NB4 (cell line): Measurements from ENCODE around the gene ARHGAP35.

Source experiments
- DNase-seq: peaks from one replicate; pipeline ENCODE4 v3.0.0; 2010; ENCODE audit warnings: low read depth
- H3K4me3 ChIP-seq: one replicate; pipeline ENCODE4 v1.5.1; 2011; ENCODE audit warnings: mild to moderate bottlenecking, low read depth, low read length, moderate library complexity
- MYC ChIP-seq: IDR thresholded peaks from 2 replicates; pipeline ENCODE4 v1.6.1; 2011; ENCODE audit warnings: low read depth, low read length
- POLR2A ChIP-seq: IDR thresholded peaks from 2 replicates; pipeline ENCODE4 v1.6.1; 2011; ENCODE audit warnings: mild to moderate bottlenecking; ENCODE audit not compliant: insufficient read length; ENCODE audit errors: extremely low read depth
- TF ChIP-seq, protein P1 (sequence below): IDR thresholded peaks from 2 replicates; pipeline ENCODE4 v1.6.1; 2011; ENCODE audit warnings: low read depth, low read length
- TF ChIP-seq, protein P2 (sequence below): IDR thresholded peaks from one replicate; pipeline ENCODE4 v1.5.1; 2012; ENCODE audit warnings: low read depth, low read length

Gene ARHGAP35

DNA sequence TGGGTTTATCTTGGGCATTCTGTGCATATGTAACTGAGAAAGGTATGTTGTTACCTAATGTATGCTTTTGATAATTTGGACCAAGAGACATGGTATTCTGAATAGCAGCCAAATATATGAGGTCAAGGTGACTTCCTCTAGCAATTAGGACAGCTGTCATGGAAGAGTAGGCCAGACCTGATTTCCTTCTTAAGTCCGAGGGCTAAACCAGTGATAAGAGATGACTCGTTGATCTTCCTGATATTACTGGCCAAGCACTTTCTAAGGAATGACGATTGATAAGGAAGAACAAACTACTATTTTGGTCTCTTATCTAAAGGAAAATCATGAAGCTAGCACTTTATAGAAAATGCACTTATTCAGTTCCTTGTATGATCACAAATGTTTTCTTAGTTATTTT is 42.7 kb downstream of the ARHGAP35 start:
- DNase-seq: no peak
- H3K4me3 ChIP-seq: no peak overlapping the region
- TF ChIP-seq POLR2A (no peak), MYC (no peak)
- TF ChIP-seq, protein P1, sequence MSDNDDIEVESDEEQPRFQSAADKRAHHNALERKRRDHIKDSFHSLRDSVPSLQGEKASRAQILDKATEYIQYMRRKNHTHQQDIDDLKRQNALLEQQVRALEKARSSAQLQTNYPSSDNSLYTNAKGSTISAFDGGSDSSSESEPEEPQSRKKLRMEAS: no peak
- TF ChIP-seq, protein P2, sequence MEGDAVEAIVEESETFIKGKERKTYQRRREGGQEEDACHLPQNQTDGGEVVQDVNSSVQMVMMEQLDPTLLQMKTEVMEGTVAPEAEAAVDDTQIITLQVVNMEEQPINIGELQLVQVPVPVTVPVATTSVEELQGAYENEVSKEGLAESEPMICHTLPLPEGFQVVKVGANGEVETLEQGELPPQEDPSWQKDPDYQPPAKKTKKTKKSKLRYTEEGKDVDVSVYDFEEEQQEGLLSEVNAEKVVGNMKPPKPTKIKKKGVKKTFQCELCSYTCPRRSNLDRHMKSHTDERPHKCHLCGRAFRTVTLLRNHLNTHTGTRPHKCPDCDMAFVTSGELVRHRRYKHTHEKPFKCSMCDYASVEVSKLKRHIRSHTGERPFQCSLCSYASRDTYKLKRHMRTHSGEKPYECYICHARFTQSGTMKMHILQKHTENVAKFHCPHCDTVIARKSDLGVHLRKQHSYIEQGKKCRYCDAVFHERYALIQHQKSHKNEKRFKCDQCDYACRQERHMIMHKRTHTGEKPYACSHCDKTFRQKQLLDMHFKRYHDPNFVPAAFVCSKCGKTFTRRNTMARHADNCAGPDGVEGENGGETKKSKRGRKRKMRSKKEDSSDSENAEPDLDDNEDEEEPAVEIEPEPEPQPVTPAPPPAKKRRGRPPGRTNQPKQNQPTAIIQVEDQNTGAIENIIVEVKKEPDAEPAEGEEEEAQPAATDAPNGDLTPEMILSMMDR: no peak

DNA sequence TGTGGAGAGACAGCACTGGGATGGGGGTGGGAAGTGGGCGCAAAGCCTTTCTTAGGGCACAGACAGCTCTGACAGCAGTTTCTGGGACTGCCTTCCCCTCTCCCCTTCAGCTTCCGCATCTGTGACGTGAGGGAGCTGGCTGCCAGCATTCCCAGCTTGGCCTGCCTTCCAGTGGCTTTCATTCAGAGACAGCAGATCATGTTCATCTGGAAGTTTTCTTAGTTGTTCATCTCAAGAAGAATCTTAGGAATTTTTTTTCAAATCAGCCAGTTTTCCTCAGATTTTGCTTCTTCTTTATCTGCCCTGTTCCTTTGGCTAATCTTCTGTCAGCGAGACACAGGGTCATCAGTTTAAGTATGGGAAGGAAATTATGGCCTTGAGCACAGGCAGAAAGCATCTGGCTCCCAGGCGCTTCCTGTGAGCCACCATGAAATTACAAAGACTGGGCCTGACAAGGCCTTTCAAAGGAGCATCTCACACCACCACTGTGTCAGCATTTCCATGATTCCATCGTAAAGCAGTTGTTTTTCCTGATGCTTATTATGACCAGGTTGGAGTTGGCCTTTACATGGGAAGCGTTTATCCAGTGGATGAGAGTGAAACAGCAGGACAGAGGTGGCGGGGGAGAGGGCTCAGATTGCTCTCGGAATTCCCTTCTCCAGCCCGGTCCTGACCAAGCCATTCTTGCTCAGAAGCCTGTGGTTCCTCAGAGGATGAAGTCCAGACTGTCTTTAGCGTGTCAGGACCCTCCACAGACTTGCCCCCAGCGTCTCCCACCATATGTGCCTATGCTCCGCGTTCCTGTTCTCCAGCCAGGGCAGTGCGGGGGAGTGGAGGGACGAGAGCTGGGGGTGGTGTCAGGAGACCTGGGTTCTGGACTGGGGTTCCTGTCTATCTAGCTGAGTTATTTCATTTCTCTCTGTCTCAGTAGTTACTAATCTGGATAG is 43.6 kb downstream of the ARHGAP35 start:
- TF ChIP-seq MYC (no peak), POLR2A (no peak)
- TF ChIP-seq, protein P1: no peak
- TF ChIP-seq, protein P2: no peak
- DNase-seq: no peak
- H3K4me3 ChIP-seq: no peak overlapping the region

DNA sequence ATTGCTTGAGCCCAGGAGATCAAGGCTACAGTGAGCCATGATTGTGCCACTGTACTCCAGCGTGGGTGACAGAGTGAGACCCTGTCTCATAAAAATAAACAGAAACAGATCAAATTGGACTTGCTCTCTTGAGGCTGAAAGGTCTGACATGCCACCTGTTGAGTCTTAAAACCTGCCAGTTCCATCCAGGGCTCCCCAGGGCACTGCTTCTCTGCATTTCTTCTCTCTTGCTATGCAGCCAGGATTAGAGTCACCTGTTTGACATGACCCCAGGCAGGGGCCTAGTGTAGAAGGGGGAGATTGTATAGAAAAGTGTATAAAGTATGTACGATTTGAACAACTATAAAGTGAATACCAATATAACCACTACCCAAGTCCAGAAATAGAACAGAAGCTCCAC is 45.4 kb downstream of the ARHGAP35 start:
- TF ChIP-seq, protein P2: no peak
- TF ChIP-seq, protein P1: no peak
- TF ChIP-seq MYC: no peak
- TF ChIP-seq POLR2A: no peak
- no peak for DNase-seq
- no peak overlapping the region for H3K4me3 ChIP-seq

DNA sequence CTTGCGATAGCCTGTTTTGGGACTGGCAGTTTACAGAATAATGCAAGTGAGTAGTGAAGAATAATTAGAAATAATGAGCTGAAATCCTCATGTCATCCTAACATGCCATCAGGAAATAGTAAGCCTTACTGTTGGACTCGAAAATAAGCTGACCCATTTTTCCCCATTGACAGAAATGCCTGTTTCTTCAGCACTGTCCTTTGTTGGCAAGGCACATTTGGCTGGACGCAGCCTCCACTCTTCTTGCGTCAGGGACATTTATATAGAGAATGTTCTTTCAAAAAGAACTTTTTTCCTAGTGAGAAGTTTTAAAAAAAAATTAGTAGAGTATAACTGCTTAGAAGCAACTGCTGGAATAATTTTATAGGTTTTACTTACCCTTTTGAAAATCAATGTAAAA is 47.1 kb downstream of the ARHGAP35 start:
- DNase-seq: no peak
- H3K4me3 ChIP-seq: no peak overlapping the region
- TF ChIP-seq, protein P1: no peak
- TF ChIP-seq POLR2A: no peak
- TF ChIP-seq, protein P2: no peak
- no peak for TF ChIP-seq MYC

DNA sequence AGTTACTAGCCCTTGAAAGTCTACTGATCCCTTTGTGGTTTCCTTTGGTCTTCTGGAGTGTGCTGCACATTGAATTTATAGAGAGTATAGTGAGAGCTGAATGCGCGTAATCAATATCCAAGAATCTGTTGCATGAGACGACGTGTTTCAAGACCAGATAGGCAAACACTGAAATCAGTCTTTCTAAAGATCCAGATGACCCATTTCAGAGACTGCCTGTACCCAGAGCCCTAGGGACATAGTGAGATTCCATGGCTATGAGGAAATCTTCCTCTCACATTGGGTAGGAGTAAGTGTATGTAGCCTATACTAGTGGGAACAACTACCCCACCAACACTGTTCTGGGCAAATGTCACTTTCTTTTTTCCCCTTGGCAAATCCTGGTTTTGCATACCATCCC is 48.6 kb downstream of the ARHGAP35 start:
- no peak for DNase-seq
- no peak for TF ChIP-seq MYC
- TF ChIP-seq, protein P1: no peak
- TF ChIP-seq POLR2A: no peak
- TF ChIP-seq, protein P2: no peak
- no peak overlapping the region for H3K4me3 ChIP-seq
